Left lobe of liver (tissue), 2 donors: ENCODE results near the gene F2RL3. TPM values are rescaled to one million over a fixed set of nuclear protein-coding genes. Genes with fewer than 3 reads are reported as not detected.
"Not testable (repeated sequence)": the region's sequence is repeated elsewhere in the genome, so short reads cannot be mapped to it uniquely, and the experiment has no call there.

Source experiments
- ATAC-seq: fragments of 200-7000 bp; cut with Tn5 transposase; one replicate; pipeline ENCODE4 v1.9.1; 2020; ENCODE audit warnings: mild to moderate bottlenecking, moderate library complexity
- DNase-seq: peaks from one replicate; pipeline ENCODE4 v3.0.0-alpha.2; 2020; ENCODE audit warnings: low spot score
- total RNA-seq: library from RNA; stranded (reverse); gene quantifications from one replicate; pipeline ENCODE4 v1.2.1, GENCODE V29; 2021
- donor health status: DM: no; HTN: no; CAD: no; lungs with moderate emphysema.
- donor health status: DM: no; HTN: yes; CAD: no.

F2RL3 gene
- total RNA-seq, 1 donor from 2014 or later: 0.15 TPM

DNA sequence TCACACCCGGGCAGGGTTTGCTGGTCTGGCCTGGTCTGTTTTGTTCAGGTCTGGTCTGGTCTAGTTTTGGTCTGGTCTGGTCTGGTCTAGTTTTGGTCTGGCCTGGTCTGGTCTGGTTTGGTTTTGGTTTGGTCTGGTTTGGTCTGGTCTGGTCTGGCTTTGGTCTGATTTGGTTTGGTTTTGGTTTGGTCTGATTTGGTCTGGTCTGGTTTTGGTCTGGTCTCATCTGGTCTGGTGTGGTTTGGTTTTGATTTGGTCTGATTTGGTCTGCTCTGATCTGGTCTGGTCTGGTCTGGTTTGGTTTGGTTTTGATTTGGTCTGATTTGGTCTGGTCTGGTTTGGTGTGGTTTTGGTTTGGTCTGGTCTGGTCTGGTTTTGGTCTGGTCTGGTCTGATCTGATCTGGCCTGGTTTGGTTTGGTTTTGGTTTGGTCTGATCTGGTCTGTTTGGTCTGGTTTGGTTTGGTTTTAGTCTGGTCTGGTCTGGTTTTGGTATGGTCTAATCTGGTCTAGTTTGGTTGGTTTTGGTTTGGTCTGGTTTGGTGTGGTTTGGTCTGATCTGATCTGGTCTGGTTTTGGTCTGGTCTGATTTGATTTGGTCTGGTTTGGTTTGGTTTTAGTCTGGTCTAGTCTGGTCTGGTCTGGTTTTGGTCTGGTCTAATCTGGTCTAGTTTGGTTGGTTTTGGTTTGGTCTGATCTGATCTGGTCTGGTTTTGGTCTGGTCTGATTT, 14.4 kb upstream of the F2RL3 start:
- no peak for DNase-seq

DNA sequence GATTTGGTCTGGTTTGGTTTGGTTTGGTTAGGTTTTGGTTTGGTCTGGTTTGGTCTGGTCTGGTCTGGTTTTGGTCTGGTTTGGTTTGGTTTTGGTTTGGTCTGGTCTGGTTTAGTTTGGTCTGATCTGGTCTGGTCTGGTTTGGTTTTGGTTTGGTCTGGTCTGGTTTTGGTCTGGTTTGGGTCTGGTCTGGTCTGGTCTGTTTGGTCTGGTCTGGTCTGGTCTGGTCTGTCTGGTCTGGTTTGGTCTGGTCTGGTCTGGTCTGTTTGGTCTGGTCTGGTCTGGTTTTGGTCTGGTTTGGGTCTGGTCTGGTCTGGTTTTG, 13.9 kb upstream of the F2RL3 start:
- DNase-seq, ATAC-seq: not testable (repeated sequence)

More for the DNA sequence above, 14.4 kb upstream of the F2RL3 start:
- ATAC-seq: no peak

DNA sequence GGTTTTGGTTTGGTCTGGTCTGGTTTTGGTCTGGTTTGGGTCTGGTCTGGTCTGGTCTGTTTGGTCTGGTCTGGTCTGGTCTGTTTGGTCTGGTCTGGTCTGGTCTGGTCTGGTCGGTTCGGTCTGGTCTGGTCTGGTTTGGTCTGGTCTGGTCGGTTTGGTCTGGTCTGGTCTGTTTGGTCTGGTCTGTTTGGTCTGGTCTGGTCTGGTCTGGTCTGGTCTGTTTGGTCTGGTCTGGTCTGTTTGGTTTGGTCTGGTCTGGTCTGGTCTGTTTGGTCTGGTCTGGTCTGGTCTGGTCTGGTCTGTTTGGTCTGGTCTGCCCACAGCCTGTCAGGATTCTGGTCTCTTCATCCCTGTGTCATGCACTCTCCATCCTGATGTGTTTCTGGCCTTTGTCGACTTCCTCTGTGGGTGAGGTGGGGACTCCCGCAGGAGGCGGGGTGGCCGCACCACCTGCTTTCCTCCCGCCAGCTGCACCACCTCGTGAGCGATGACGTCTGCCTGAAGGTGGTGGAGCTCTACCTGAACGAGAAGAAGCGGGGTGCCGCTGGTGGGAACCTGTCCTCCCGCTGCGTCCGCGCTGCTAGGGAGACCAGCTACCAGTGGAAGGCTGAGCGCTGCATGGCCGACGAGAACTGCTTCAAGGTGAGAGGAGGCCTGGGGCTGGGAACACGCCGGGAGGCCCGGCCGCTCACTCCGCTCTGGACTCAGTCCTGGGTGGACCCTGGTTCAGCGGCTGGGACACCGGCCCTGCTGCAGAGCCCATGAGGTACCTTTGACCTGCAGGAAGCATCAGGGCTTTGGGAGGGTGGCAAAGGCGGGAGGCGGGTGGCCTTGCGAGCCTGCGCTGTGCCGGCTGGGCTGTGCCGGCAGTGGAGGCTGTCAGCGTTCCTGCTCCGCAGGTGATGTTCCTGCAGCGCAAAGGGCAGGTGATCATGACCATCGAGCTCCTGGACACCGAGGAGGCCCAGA, 12.9 kb upstream of the F2RL3 start:
- DNase-seq (no peak), ATAC-seq (no peak)

DNA sequence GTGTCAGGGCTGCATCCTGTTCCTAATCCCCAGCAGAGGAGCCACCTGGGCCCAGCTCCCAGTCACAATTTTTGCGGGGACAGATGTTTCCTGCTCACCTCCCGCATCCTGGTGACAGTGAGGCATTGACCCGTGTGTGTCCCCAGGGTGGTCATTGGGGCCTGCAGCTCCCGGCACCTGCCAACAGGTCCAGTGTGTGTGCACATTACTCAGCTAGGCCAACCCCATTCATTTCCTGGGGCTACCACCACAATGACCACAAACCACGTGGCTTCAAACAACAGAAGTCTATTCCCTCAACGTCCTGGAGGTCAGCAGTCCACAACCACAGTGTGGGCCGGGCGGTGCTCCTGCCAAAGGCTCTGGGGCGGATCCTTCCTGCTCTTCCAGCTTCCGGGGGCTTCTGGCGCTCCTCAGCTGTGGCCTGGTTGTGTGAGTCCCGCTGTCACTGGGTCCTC, 11.9 kb upstream of the F2RL3 start:
- ATAC-seq (no peak), DNase-seq (no peak)

DNA sequence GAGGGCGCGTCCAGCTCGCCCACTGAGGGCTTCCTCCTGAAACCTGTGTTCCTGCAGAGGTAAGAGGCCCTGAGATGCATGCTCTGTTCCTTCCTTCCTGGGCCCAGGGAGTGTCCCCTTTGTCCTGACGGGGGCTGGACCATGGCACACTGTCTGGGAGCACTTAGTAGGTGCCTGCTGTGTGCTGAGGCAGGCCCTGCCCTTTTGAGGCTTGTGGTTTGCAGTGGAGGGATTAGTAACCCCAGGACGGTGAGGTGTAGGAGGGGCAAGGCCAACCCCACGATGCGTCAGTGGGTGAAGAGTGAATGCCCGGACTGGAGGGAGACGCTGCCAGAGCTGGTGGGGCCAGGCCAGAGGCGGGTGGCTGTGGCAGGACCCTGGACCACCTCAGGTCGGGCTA, 11.2 kb upstream of the F2RL3 start:
- no peak for ATAC-seq

DNA sequence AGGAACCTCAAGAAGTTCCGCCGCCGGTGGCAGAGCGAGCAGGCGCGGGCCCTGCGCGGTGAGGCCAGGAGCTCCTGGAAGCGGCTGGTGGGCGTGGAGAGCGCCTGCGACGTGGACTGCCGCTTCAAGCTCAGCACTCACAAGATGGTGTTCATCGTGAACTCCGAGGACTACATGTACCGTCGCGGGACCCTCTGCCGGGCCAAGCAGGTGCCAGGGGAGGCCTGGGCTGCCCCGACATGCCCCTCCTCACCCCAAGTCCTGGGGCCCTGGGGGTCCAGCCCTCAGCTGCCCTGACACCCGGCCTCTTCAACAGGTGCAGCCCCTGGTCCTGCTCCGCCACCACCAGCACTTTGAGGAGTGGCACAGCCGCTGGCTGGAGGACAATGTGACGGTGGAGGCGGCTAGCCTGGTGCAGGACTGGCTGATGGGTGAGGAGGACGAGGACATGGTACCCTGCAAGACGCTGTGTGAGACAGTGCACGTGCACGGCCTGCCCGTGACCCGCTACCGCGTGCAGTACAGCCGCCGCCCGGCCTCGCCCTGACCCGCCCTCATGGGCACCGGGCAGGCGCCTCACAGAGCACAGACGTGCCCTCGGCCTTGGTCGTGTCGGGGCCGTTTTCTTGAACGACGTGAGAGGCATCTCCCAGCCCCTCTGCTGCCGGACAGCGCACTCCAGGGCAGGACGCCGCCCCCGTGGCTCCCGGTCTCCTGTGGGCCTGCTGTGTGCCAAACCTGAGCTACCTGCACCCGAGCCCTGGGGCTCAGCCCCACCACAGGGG, 10.4 kb upstream of the F2RL3 start:
- ATAC-seq: no peak
- no peak for DNase-seq

More for the DNA sequence above, 11.2 kb upstream of the F2RL3 start:
- no peak for DNase-seq

DNA sequence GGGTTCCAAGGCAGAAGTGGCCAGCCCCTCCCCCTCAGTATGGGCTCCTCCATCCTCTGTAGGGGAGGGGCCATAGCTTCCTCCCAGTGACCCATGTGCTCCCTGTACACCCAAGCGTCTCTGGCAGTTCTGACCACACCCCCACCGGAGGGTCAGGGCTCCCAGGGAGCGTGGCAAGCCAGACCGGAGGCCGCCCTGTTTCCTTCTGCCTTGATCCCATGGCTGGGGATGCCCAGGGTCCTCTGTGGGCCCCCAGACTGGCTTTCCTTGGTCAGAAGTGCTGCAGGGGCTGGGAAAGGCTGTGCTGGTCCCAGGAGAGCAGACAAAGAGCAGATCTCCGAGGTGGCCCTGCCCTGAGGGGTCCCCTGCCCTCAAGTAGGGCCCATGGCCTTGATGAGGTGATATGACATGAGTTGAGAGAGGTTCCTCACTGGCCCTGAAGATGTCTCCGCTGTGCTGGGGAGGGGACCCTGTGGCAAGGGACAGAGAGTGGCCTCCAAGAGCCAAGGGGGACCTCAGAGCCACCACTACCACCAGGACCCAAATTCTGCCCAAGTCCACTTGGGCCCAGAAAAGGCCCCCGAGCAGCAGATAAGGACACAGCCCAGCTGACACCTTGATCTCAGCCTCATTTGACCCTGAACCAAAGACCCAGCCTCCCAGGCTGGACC, 7.8 kb upstream of the F2RL3 start:
- ATAC-seq: peak; percentile 14
- DNase-seq: no peak

DNA sequence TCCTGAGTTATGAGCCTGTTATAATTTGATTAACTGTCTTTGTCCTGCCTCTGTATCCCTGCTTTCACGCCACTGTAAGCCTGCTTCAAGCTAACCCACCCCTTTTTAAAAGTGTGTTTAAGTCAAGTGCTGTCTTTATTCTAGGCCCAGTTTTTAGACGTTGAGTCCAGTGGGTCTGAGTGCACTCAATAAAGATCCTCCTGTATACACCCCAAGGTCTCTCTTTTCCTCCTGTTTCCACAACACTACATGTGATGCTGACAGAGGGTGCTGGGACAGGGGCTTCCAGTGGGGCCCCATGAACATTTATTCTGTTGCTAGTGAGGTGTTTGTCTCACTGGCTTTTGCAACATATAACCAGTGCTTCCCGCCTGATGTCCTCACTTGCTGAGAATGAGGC, 6.7 kb upstream of the F2RL3 start:
- DNase-seq: no peak
- ATAC-seq: no peak

DNA sequence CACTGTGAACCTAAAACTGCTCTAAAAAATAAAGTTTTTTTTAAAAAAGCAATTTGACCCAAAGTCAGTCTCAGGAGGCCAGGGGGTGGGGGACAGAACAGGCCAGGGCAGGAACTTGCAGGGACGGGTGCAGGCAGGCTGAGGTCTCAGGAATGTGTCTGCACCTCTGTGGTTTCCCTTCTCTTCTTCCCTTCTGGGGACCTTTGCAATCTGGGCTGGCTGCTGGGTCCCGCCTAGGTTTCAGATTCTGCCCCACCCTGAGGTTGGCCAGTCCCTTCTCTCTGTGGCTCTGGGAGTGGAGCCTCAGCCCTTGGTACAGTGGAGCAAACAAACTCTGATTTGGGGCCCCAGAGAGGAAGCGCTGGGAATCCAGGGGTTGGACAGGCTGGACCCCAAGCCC, 5.3 kb upstream of the F2RL3 start:
- ATAC-seq (no peak), DNase-seq (no peak)

DNA sequence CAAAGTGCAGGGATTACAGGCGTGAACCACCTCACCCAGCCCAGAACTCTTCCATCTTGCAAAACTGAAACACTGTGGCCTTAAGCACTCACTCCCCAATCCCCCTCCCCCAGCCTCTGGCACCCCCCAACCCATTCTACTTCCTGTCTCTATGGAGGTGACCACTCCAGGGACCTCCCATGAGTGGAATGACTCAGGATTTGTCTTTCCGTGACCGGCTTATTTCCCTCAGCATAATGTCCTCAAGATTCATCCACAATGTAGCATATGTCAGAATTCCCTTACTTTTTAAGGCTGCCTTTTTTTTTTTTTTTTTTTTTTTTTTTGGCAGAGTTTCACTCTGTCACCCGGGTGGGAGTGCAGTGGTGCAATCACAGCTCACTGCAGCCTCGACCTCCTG, 3.6 kb upstream of the F2RL3 start:
- no peak for DNase-seq
- ATAC-seq: no peak

DNA sequence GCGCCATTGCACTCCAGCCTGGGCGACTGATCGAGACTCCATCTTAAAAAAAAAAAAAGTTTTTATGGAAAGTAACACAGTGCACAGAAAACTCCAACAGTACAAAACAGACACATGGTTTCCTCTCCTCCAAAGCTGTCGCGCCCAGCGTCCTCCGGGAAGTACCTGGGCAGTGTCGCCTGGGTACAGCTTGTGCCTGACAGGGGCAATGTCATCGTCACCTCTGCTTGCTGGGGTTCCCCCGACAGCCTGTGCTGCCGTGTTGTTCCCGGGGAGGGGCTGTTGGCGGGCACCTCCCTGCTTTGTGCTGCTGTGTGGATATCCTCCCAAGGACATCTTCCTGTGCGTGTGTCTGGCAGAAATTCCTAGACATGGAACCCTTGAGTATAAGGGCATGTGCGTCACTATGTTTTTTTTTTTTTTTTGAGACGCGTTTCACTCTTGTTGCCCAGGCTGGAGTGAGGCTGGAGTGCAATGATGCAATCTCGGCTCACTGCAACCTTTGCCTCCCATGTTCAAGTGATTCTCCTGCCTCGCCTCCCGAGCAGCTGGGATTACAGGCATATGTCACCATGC, 2.4 kb upstream of the F2RL3 start:
- DNase-seq: peak; percentile 56
- ATAC-seq: peak; percentile 70

DNA sequence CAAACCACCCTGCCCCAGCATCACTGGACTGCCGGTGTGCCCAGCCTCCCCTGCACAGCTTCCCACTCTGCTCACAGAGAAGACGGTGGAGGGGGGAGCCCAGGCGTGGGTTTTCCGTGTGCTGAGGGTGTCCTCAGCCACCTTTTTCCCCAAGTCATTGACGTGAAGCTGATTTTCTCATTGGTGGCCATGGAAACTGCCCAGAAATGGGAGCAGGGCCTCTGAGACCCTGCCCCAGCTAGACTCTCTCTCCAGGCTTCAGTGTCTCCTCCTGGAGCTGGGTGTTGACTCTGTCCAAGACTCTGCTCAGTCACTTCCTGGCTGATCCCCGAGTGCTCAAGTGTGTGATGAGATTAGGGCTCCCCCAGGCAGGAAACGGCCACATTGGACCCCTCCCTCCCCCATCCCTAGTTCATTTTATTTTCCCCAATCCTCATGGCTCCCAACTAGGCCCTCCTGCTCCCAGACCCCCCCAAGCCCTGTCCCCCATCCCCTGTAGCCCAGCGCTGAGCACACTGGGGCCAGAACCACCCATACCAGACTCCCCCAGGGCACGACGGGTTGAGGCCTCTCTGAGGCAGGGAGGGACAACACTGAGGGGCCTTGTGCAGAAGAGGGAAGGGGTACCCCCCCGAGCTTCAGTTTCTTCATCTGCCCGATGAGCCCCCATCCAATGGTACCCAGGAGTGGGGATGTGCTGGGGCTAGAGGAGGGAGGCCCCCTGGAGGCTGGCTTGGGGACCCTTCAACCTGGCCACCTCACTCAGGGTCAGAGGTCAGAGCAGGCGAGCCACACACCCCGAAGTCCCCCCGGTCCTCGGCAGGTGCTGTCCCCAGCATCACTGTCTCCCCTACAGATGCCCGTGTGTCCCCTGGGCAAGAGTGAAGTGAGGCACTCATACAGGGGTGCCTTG, 1.2 kb upstream of the F2RL3 start:
- peak; percentile 20 for ATAC-seq
- DNase-seq: no peak

DNA sequence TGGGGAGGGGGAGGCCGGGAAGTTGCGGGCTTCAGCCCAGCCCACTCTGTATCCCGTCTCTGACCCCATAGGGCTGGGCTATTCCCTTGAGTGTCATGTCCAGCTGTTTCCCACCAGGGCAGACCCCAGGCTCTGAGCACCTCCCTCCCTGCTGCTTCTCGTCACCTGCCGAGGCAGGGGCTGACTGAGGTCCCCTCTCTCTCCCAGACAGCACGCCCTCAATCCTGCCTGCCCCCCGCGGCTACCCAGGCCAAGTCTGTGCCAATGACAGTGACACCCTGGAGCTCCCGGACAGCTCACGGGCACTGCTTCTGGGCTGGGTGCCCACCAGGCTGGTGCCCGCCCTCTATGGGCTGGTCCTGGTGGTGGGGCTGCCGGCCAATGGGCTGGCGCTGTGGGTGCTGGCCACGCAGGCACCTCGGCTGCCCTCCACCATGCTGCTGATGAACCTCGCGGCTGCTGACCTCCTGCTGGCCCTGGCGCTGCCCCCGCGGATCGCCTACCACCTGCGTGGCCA, 625 bp downstream of the F2RL3 start:
- ATAC-seq (no peak), DNase-seq (no peak)

DNA sequence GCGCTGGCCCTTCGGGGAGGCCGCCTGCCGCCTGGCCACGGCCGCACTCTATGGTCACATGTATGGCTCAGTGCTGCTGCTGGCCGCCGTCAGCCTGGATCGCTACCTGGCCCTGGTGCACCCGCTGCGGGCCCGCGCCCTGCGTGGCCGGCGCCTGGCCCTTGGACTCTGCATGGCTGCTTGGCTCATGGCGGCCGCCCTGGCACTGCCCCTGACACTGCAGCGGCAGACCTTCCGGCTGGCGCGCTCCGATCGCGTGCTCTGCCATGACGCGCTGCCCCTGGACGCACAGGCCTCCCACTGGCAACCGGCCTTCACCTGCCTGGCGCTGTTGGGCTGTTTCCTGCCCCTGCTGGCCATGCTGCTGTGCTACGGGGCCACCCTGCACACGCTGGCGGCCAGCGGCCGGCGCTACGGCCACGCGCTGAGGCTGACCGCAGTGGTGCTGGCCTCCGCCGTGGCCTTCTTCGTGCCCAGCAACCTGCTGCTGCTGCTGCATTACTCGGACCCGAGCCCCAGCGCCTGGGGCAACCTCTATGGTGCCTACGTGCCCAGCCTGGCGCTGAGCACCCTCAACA, 1.2 kb downstream of the F2RL3 start:
- ATAC-seq: no peak
- no peak for DNase-seq

DNA sequence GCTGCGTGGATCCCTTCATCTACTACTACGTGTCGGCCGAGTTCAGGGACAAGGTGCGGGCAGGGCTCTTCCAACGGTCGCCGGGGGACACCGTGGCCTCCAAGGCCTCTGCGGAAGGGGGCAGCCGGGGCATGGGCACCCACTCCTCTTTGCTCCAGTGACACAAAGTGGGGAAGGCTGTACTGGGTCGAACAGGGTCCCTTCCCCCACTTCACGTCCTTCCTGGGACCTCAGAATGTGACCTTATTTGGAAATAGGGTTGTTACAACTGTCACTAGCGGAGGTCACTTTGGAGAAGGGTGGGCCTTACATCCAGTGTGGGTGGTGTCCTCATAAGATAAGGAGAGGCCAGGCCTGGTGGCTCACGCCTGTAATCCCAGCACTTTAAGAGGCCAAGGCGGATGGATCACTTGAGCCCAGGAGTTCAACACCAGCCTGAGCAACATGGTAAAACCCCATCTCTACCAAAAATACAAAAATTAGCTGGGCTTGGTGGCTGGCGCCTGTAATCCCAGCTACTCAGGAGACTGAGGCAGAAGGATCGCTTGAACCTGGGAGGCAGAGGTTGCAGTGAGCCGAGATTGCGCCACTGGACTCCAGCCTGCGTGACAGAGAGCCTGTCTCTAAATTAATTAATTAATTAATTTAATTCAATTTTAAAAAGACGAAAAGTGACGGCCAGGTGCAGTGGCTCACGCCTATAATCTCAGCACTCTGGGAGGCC, 1.8 kb downstream of the F2RL3 start:
- DNase-seq (no peak), ATAC-seq (no peak)

DNA sequence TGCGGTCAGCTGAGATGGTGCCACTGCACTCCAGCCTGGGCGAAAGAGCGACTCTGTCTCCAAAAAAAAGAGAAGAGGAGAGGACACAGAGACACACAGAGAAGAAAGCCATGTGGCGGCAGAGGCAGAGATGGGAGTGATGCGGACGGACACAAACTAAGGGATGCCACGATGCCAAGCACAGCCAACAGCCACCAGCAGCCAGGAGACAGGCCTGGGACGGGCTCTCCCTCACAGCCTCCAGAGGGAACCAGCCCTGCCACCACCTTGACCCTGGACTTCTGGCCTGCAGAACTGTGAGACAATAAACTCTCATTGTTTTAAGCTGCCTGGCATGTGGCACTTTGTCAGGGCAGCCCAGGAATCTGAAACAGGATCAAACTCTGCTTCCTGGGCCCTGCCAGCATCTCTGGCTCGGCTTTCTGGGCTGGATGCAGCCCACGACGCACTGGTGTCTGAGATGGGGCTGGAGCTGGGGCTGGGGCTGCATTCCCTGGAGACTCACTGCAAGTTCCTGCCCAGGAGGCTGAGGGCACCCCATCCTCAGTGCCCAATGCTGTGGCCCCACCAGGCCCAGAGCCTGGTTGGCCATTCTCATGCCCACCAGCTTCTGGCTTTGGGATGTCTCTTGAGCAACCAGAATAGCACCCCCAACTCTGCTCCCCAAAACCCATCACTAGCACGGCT, 3.0 kb downstream of the F2RL3 start:
- DNase-seq (no peak), ATAC-seq (no peak)

DNA sequence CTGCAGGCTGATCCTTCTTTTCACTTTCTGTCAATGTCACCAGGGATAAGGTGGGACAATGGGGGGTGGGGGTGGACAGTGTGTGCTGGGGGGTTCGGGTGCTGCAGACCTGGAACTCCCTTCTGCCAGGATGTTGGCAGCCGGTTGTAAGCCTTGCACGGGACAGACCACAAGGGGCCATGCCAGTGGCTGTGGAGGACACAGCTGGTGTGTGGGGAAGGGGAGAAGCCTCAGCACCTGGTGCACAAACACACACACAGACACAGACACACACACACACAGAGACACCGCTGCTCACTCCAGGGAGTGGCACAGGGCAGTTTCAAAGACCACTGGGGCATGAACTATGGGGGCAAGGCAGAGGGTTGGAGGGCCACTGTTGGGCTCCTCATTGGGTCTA, 3.6 kb downstream of the F2RL3 start:
- ATAC-seq: no peak

More for the DNA sequence above, 3.6 kb downstream of the F2RL3 start:
- no peak for DNase-seq
